Measurements from ENCODE around the gene PARD6G. TPM values are rescaled to one million over a fixed set of nuclear protein-coding genes. Genes with fewer than 3 reads are reported as not detected.
"Not testable (repeated sequence)": the region's sequence is repeated elsewhere in the genome, so short reads cannot be mapped to it uniquely, and the experiment has no call there.

PARD6G gene
- total RNA-seq, 1 donor from 2014 or later = 29.6 TPM

- Histone ChIP-seq H3K36me3 (ENCODE audit: insufficient read depth, low read length) (no peaks in the 10 kb centered on the region), H3K9ac (ENCODE audit: low read length) (no peak overlapping the region), H3K9me3 (ENCODE audit: insufficient read depth, low read depth, low read length) (no peaks in the 10 kb centered on the region), H3K4me2 (ENCODE audit: low read length) (no peak overlapping the region), H3K4me3 (ENCODE audit: insufficient read depth, low read depth, low read length) (no peak overlapping the region), H2AFZ (ENCODE audit: low read depth, low read length) (no peak overlapping the region), H3K4me1 (ENCODE audit: insufficient read depth, low read length) (no peaks in the 10 kb centered on the region), H3K27ac (ENCODE audit: low read depth, low read length) (no peak overlapping the region), H3K79me2 (ENCODE audit: insufficient read depth, low read length) (no peaks in the 10 kb centered on the region), H4K20me1 (ENCODE audit: insufficient read depth, low read length) (peaks cover 11% of the 10 kb centered on the region), H3K27me3 (ENCODE audit: insufficient read depth, low read length) (no peaks in the 10 kb centered on the region)
- H3K36me3 Mint-ChIP-seq (ENCODE audit: low read depth, unreplicated experiment) = peaks cover 1% of the 10 kb centered on the region
- FAIRE-seq (no peak), DNase-seq (ENCODE audit: low read depth) (no peak)
- TF ChIP-seq, protein P1, sequence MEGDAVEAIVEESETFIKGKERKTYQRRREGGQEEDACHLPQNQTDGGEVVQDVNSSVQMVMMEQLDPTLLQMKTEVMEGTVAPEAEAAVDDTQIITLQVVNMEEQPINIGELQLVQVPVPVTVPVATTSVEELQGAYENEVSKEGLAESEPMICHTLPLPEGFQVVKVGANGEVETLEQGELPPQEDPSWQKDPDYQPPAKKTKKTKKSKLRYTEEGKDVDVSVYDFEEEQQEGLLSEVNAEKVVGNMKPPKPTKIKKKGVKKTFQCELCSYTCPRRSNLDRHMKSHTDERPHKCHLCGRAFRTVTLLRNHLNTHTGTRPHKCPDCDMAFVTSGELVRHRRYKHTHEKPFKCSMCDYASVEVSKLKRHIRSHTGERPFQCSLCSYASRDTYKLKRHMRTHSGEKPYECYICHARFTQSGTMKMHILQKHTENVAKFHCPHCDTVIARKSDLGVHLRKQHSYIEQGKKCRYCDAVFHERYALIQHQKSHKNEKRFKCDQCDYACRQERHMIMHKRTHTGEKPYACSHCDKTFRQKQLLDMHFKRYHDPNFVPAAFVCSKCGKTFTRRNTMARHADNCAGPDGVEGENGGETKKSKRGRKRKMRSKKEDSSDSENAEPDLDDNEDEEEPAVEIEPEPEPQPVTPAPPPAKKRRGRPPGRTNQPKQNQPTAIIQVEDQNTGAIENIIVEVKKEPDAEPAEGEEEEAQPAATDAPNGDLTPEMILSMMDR (IDR thresholded peaks at IDR 0.05; ENCODE audit: insufficient read depth, low read depth, low read length) = no peak
- no peak for TF ChIP-seq EZH2 (IDR thresholded peaks at IDR 0.05; ENCODE audit: insufficient read depth, low read length)
- H3K4me3 Mint-ChIP-seq (ENCODE audit: unreplicated experiment) = no peak overlapping the region
- no peaks in the 10 kb centered on the region for H3K27me3 Mint-ChIP-seq (ENCODE audit: low read depth, unreplicated experiment)
- H3K27ac Mint-ChIP-seq (ENCODE audit: unreplicated experiment) = no peak overlapping the region
- peaks cover 10% of the 10 kb centered on the region for H3K9me3 Mint-ChIP-seq (ENCODE audit: unreplicated experiment)
- peaks cover 11% of the 10 kb centered on the region for H3K4me1 Mint-ChIP-seq (ENCODE audit: low read depth, unreplicated experiment)
These were observed 23.6 kb downstream of the PARD6G start for GRCh38 chr18:80223581-80224148.

- H3K9me3 ChIP-seq (ENCODE audit: insufficient read depth, low read depth, low read length); H3K4me2 ChIP-seq (ENCODE audit: low read length); H3K27me3 ChIP-seq (ENCODE audit: insufficient read depth, low read length); H3K4me1 ChIP-seq (ENCODE audit: insufficient read depth, low read length); H3K36me3 Mint-ChIP-seq (ENCODE audit: low read depth, unreplicated experiment); FAIRE-seq; H3K36me3 ChIP-seq (ENCODE audit: insufficient read depth, low read length); H4K20me1 ChIP-seq (ENCODE audit: insufficient read depth, low read length); H3K27ac ChIP-seq (ENCODE audit: low read depth, low read length); H2AFZ ChIP-seq (ENCODE audit: low read depth, low read length); H3K27ac Mint-ChIP-seq (ENCODE audit: unreplicated experiment); H3K4me3 Mint-ChIP-seq (ENCODE audit: unreplicated experiment); H3K4me1 Mint-ChIP-seq (ENCODE audit: low read depth, unreplicated experiment); H3K4me3 ChIP-seq (ENCODE audit: insufficient read depth, low read depth, low read length); DNase-seq (ENCODE audit: low read depth); H3K27me3 Mint-ChIP-seq (ENCODE audit: low read depth, unreplicated experiment); H3K79me2 ChIP-seq (ENCODE audit: insufficient read depth, low read length); H3K9ac ChIP-seq (ENCODE audit: low read length): not testable (repeated sequence)
- H3K9me3 Mint-ChIP-seq (ENCODE audit: unreplicated experiment) = peaks cover 10% of the 10 kb centered on the region
These were observed 27.8 kb downstream of the PARD6G start for GRCh38 chr18:80219488-80219887.

DNA sequence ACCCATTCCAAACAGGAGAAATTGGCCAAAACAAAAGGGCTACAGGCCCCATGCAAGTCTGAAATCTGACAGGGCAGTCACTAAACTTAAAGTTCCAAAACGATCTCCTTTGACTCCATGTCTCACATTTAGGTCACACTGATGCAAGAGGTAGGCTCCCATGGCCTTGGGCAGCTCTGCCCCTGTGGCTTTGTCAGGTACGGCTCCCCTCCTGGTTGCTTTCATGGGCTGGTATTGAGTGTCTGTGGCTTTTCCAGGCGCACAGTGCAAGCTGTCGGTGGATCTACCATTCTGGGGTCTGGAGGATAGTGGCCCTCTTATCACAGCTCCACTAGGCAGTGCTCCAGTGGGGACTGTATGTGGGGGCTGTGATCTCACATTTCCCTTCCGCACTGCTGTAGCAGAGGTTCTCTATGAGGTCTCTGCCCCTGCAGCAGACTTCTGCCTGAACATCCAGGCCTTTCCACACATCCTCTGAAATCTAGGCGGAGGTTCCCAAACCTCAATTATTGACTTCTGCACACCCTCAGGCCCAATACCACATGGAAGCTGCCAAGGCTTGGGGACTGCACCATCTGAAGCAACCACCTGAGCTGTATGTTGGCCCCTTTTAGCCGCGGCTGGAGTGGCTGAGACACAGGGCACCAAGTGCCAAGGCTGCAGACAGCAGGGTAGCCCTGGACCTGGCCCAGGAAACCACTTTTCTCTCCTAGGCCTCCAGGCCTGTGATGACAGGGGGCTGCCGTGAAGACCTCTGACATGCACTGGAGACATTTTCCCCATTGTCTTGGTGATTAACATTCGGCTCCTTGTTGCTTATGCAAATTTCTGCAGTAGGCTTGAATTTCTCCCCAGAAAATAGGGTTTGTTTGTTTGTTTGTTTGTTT is 28.7 kb downstream of the PARD6G start:
- no peak for DNase-seq (ENCODE audit: low read depth)
- TF ChIP-seq EZH2 (IDR thresholded peaks at IDR 0.05; ENCODE audit: insufficient read depth, low read length) = no peak
- TF ChIP-seq, protein P1 (IDR thresholded peaks at IDR 0.05; ENCODE audit: insufficient read depth, low read depth, low read length) = no peak

More for the DNA sequence above, 28.7 kb downstream of the PARD6G start:
- H3K9me3 ChIP-seq (ENCODE audit: insufficient read depth, low read depth, low read length) = no peaks in the 10 kb centered on the region
- no peak overlapping the region for H3K4me3 ChIP-seq (ENCODE audit: insufficient read depth, low read depth, low read length)
- H2AFZ ChIP-seq (ENCODE audit: low read depth, low read length) = no peak overlapping the region
- H3K4me1 ChIP-seq (ENCODE audit: insufficient read depth, low read length) = no peaks in the 10 kb centered on the region
- no peaks in the 10 kb centered on the region for H3K27me3 ChIP-seq (ENCODE audit: insufficient read depth, low read length)
- H3K79me2 ChIP-seq (ENCODE audit: insufficient read depth, low read length) = no peaks in the 10 kb centered on the region
- H3K27ac Mint-ChIP-seq (ENCODE audit: unreplicated experiment) = no peak overlapping the region
- no peaks in the 10 kb centered on the region for H3K36me3 ChIP-seq (ENCODE audit: insufficient read depth, low read length)
- H3K27me3 Mint-ChIP-seq (ENCODE audit: low read depth, unreplicated experiment) = no peaks in the 10 kb centered on the region
- no peak for FAIRE-seq
- H3K9ac ChIP-seq (ENCODE audit: low read length) = no peak overlapping the region
- no peak overlapping the region for H3K4me2 ChIP-seq (ENCODE audit: low read length)
- H3K36me3 Mint-ChIP-seq (ENCODE audit: low read depth, unreplicated experiment) = peaks cover 4% of the 10 kb centered on the region
- peaks cover 10% of the 10 kb centered on the region for H3K9me3 Mint-ChIP-seq (ENCODE audit: unreplicated experiment)
- no peak overlapping the region for H3K4me3 Mint-ChIP-seq (ENCODE audit: unreplicated experiment)
- no peak overlapping the region for H3K27ac ChIP-seq (ENCODE audit: low read depth, low read length)
- H3K4me1 Mint-ChIP-seq (ENCODE audit: low read depth, unreplicated experiment) = peaks cover 3% of the 10 kb centered on the region
- no peaks in the 10 kb centered on the region for H4K20me1 ChIP-seq (ENCODE audit: insufficient read depth, low read length)

All from astrocyte (in vitro differentiated cells and primary cell).